SK-N-SH (cell line): ENCODE measurements around the gene PTPRG. TPM values are rescaled to one million over a fixed set of nuclear protein-coding genes. Genes with fewer than 3 reads are reported as not detected.

Experiments
- CTCF ChIA-PET: fragments of 300-600, 350-600 bp; formaldehyde crosslinking; extraction: SDS; loops from one replicate; lab custom pipeline; 2021; lab: Yijun Ruan, JAX
- POLR2A ChIA-PET: fragments of 350-600 bp; sonication (Branson Sonifier 250); formaldehyde crosslinking; extraction: SDS; loops from one replicate; lab custom pipeline; 2020; ENCODE audit warnings: antibody characterized with exemption, inconsistent platforms; lab: Yijun Ruan, JAX
- DNase-seq: peaks from one replicate; pipeline ENCODE4 v3.0.0; 2012
- H2AFZ ChIP-seq: fragments of 200-600 bp; sonication (generic); 2 replicates; pipeline ENCODE4 v1.8.1; 2016; ENCODE audit warnings: antibody characterized with exemption, mild to moderate bottlenecking, low read depth
- H3F3A ChIP-seq: fragments of 200-600 bp; sonication (generic); replicated peaks from 2 replicates; pipeline ENCODE3; 2016; ENCODE audit warnings: antibody characterized with exemption, mild to moderate bottlenecking; ENCODE audit not compliant: insufficient read depth
- H3K27ac ChIP-seq, 2 experiments: fragments of 200-500 bp in 1 of 2; fragments of 200-600 bp in 1 of 2; sonication (Bioruptor generic) in 1 of 2; sonication (generic), shearing (Covaris generic) in 1 of 2; 2 replicates each; pipeline versions ENCODE4 v1.5.1 to v1.6.1; 2014 to 2016; ENCODE audit warnings: low read depth in 2 of 2, inconsistent platforms in 1 of 2, low read length in 1 of 2, mild to moderate bottlenecking in 1 of 2, mixed read lengths in 1 of 2
- H3K27me3 ChIP-seq: fragments of 200-600 bp; sonication (generic), shearing (Covaris generic); 2 replicates; pipeline ENCODE4 v1.6.1; 2016; ENCODE audit warnings: mixed run types; ENCODE audit not compliant: insufficient read depth
- H3K36me3 ChIP-seq, 2 experiments: fragments of 200-500 bp in 1 of 2; fragments of 200-600 bp in 1 of 2; sonication (Bioruptor generic) in 1 of 2; sonication (generic) in 1 of 2; replicated peaks in 1 of 2; 2 replicates each; pipeline versions ENCODE3 to v1.5.1; 2014 to 2016; ENCODE audit warnings: low read length in 1 of 2, mild to moderate bottlenecking in 1 of 2; ENCODE audit not compliant: insufficient read depth in 2 of 2, control insufficient read depth in 1 of 2
- H3K4me1 ChIP-seq, 2 experiments: fragments of 200-500 bp in 1 of 2; fragments of 200-600 bp in 1 of 2; sonication (Bioruptor generic) in 1 of 2; sonication (generic), shearing (Covaris generic) in 1 of 2; 2 replicates each; pipeline versions ENCODE4 v1.5.1 to v1.6.1; 2014 to 2016; ENCODE audit warnings: low read depth in 1 of 2, low read length in 1 of 2, mixed run types in 1 of 2; ENCODE audit not compliant: insufficient read depth in 2 of 2, control insufficient read depth in 1 of 2
- H3K4me2 ChIP-seq: fragments of 200-600 bp; sonication (generic), shearing (Covaris generic); 2 replicates; pipeline ENCODE4 v1.6.1; 2017; ENCODE audit warnings: mixed run types
- H3K4me3 ChIP-seq, 2 experiments: fragments of 200-500 bp in 1 of 2; fragments of 200-600 bp in 1 of 2; sonication (Bioruptor generic) in 1 of 2; sonication (generic), shearing (Covaris generic) in 1 of 2; 2 replicates each; pipeline versions ENCODE4 v1.5.1 to v1.8.1; 2014 to 2016; ENCODE audit warnings: low read depth in 2 of 2, inconsistent platforms in 1 of 2, low read length in 1 of 2, mild to moderate bottlenecking in 1 of 2, mixed read lengths in 1 of 2, moderate library complexity in 1 of 2
- H3K79me2 ChIP-seq: fragments of 200-600 bp; sonication (generic); 2 replicates; pipeline ENCODE4 v1.8.1; 2017; ENCODE audit warnings: mild to moderate bottlenecking; ENCODE audit not compliant: insufficient read depth
- H3K9ac ChIP-seq: fragments of 200-600 bp; sonication (generic); 2 replicates; pipeline ENCODE4 v1.6.1; 2017; ENCODE audit warnings: mixed run types
- H3K9me2 ChIP-seq: fragments of 200-600 bp; sonication (generic); 2 replicates; pipeline ENCODE4 v1.6.1; 2017; ENCODE audit warnings: mixed run types
- H3K9me3 ChIP-seq: fragments of 200-600 bp; sonication (generic); 2 replicates; pipeline ENCODE4 v1.6.1; 2017; ENCODE audit warnings: mixed run types, mild to moderate bottlenecking, moderate library complexity
- H4K20me1 ChIP-seq: fragments of 200-600 bp; sonication (generic); 2 replicates; pipeline ENCODE4 v1.6.1; 2017; ENCODE audit warnings: mild to moderate bottlenecking, mixed run types; ENCODE audit not compliant: insufficient read depth
- CHD2 ChIP-seq: fragments of 150-350 bp; IDR thresholded peaks from 2 replicates; pipeline ENCODE4 v1.6.1; 2018; ENCODE audit warnings: low read length; ENCODE audit not compliant: partially characterized antibody
- EP300 ChIP-seq, 2 experiments: IDR thresholded peaks; 2 replicates each; pipeline versions ENCODE4 v1.4.0 to v1.6.1; 2012; ENCODE audit warnings: borderline replicate concordance in 1 of 2, low read depth in 1 of 2, low read length in 1 of 2
- EZH2phosphoT487 ChIP-seq: fragments of 200-600 bp; sonication (generic); IDR thresholded peaks from 2 replicates; pipeline ENCODE4 v1.6.1; 2017; ENCODE audit warnings: low read depth, mixed run types, mild to moderate bottlenecking, antibody characterized with exemption, moderate library complexity, borderline replicate concordance
- FOXJ3 ChIP-seq: sonication (generic); formaldehyde crosslinking; IDR thresholded peaks from 2 replicates; pipeline ENCODE4 v1.5.1; 2020; ENCODE audit warnings: mild to moderate bottlenecking, missing genetic modification reagents
- IRF3 ChIP-seq: fragments of 150-350 bp; IDR thresholded peaks from 2 replicates; pipeline ENCODE4 v1.6.1; 2016; ENCODE audit warnings: mild to moderate bottlenecking, low read depth, low read length
- JUND ChIP-seq: IDR thresholded peaks from 2 replicates; pipeline ENCODE4 v1.4.0; 2012
- MXI1 ChIP-seq: IDR thresholded peaks from 2 replicates; pipeline ENCODE4 v1.6.1; 2012; ENCODE audit warnings: mild to moderate bottlenecking, low read depth, low read length, improper control_type of control experiment
- NRF1 ChIP-seq: IDR thresholded peaks from 2 replicates; pipeline ENCODE4 v1.6.1; 2012; ENCODE audit warnings: low read depth, mild to moderate bottlenecking, low read length
- PBX3 ChIP-seq: IDR thresholded peaks from 2 replicates; pipeline ENCODE4; 2012
- REST ChIP-seq: IDR thresholded peaks from 2 replicates; pipeline ENCODE4 v1.6.1; 2012; ENCODE audit warnings: mild to moderate bottlenecking, low read depth, low read length, moderate library complexity
- RXRA ChIP-seq: IDR thresholded peaks from 2 replicates; pipeline ENCODE4 v1.4.0; 2012; ENCODE audit warnings: low read depth, mild to moderate bottlenecking, borderline replicate concordance
- SIN3A ChIP-seq: IDR thresholded peaks from 2 replicates; pipeline ENCODE4 v1.6.1; 2012; ENCODE audit warnings: low read depth, mild to moderate bottlenecking, low read length, moderate library complexity, borderline replicate concordance
- SMC3 ChIP-seq: IDR thresholded peaks from 2 replicates; pipeline ENCODE4 v1.6.1; 2012; ENCODE audit warnings: low read depth, low read length, improper control_type of control experiment
- TAF1 ChIP-seq: IDR thresholded peaks from 2 replicates; pipeline ENCODE4 v1.6.1; 2012; ENCODE audit warnings: low read depth, mild to moderate bottlenecking, low read length, moderate library complexity, borderline replicate concordance
- TEAD4 ChIP-seq: IDR thresholded peaks from 2 replicates; pipeline ENCODE4 v1.4.0; 2012; ENCODE audit warnings: mild to moderate bottlenecking, borderline replicate concordance; ENCODE audit not compliant: insufficient read depth
- USF1 ChIP-seq: IDR thresholded peaks from 2 replicates; pipeline ENCODE4 v1.4.0; 2012; ENCODE audit warnings: low read depth, borderline replicate concordance
- WGBS: methylation state at CpG from one replicate; pipeline ENCODE4 v1.1.6; 2017; ENCODE audit warnings: low lambda C conversion rate; 5-methylcytosine and 5-hydroxymethylcytosine counted together
- polyA plus RNA-seq, 3 experiments: library from polyadenylated mRNA; depleted of rRNA; stranded (reverse); fragments of >200 nt; gene quantifications; 2 replicates each; pipeline ENCODE4 v1.2.3, GENCODE V29; 2012

Gene PTPRG
- polyA plus RNA-seq, 1 of the 3 experiments (the other 2 are of a cell fraction) = 14.1 TPM

GRCh38 chr3:62178739-62179600, 617.6 kb downstream of the PTPRG start:
- H3K9ac ChIP-seq = no peak overlapping the region
- H4K20me1 ChIP-seq = no peaks in the 10 kb centered on the region
- no peaks in the 10 kb centered on the region for H3K79me2 ChIP-seq
- no peak overlapping the region for H3K4me2 ChIP-seq
- no peaks in the 10 kb centered on the region for H3K9me2 ChIP-seq
- 86% methylated on average over 6 of the region's 8 CpGs for WGBS
- no peak overlapping the region for H2AFZ ChIP-seq
- no peak overlapping the region for H3K27ac ChIP-seq
- CTCF ChIA-PET = interaction anchor here (0.8 to 1.4 kb wide), 4 partner anchors 8 to 10 kb away, joined by 3 to 5 read pairs (median 4); no protein-coding TSS in a partner anchor
- H3F3A ChIP-seq = no peaks in the 10 kb centered on the region
- POLR2A ChIA-PET = no interaction called here
- DNase-seq = no peak
- peaks cover 0 to 2% of the 10 kb centered on the region in 2 experiments; a peak in 1 of 4 replicates for H3K4me1 ChIP-seq
- no peak overlapping the region for H3K4me3 ChIP-seq
- H3K36me3 ChIP-seq = no peaks in the 10 kb centered on the region
- no peaks in the 10 kb centered on the region for H3K9me3 ChIP-seq
- no peaks in the 10 kb centered on the region for H3K27me3 ChIP-seq
- TF ChIP-seq EZH2phosphoT487 (no peak), CHD2 (no peak), EP300 (IDR thresholded peaks at IDR 0.05; ENCODE audit: borderline replicate concordance in 1 of 2, low read depth in 1 of 2, low read length in 1 of 2) (no peak)

- no peaks in the 10 kb centered on the region for H3F3A ChIP-seq
- no peaks in the 10 kb centered on the region for H3K79me2 ChIP-seq
- H3K4me3 ChIP-seq = no peak overlapping the region
- H3K4me2 ChIP-seq = no peak overlapping the region
- no peak for TF ChIP-seq TEAD4
- TF ChIP-seq NRF1 = no peak
- no peak for TF ChIP-seq FOXJ3
- no peak for TF ChIP-seq SIN3A
- no peak for TF ChIP-seq USF1
- no peak for TF ChIP-seq RXRA
- no peak for TF ChIP-seq SMC3
- TF ChIP-seq EP300 (IDR thresholded peaks at IDR 0.05; ENCODE audit: borderline replicate concordance in 1 of 2, low read depth in 1 of 2, low read length in 1 of 2) = no peak
- TF ChIP-seq JUND = no peak
- TF ChIP-seq MXI1 = no peak
- TF ChIP-seq REST = no peak
- no peak for TF ChIP-seq IRF3
- no peak for TF ChIP-seq TAF1
- TF ChIP-seq PBX3 = no peak
- H4K20me1 ChIP-seq = no peaks in the 10 kb centered on the region
- H3K36me3 ChIP-seq = no peaks in the 10 kb centered on the region
- H3K27ac ChIP-seq = no peak overlapping the region
- 82% methylated on average over 5 of the region's 5 CpGs for WGBS
- no peaks in the 10 kb centered on the region for H3K9me2 ChIP-seq
- H2AFZ ChIP-seq = no peak overlapping the region
- CTCF ChIA-PET = interaction anchor here (1.2 to 2.4 kb wide), 4 partner anchors 8 to 323 kb away, joined by 3 to 9 read pairs (median 5); no protein-coding TSS in a partner anchor
- H3K9ac ChIP-seq = no peak overlapping the region
- H3K9me3 ChIP-seq = no peaks in the 10 kb centered on the region
- H3K27me3 ChIP-seq = no peaks in the 10 kb centered on the region
- no peaks in the 10 kb centered on the region for H3K4me1 ChIP-seq
- no peak for DNase-seq
- POLR2A ChIA-PET = no interaction called here
Observed at GRCh38 chr3:62180514-62180913, 619.1 kb downstream of the PTPRG start.
